Hematopoietic multipotent progenitor cell treated with erythropoietin and hydrocortisone succinate and interleukin-3 and kit ligand, for 6 days (in vitro differentiated cells): Measurements from ENCODE around the gene CFAP251.

Source experiments
- DNase-seq: peaks from one replicate; pipeline ENCODE4 v3.0.0-alpha.2; 2015

Gene CFAP251

DNA sequence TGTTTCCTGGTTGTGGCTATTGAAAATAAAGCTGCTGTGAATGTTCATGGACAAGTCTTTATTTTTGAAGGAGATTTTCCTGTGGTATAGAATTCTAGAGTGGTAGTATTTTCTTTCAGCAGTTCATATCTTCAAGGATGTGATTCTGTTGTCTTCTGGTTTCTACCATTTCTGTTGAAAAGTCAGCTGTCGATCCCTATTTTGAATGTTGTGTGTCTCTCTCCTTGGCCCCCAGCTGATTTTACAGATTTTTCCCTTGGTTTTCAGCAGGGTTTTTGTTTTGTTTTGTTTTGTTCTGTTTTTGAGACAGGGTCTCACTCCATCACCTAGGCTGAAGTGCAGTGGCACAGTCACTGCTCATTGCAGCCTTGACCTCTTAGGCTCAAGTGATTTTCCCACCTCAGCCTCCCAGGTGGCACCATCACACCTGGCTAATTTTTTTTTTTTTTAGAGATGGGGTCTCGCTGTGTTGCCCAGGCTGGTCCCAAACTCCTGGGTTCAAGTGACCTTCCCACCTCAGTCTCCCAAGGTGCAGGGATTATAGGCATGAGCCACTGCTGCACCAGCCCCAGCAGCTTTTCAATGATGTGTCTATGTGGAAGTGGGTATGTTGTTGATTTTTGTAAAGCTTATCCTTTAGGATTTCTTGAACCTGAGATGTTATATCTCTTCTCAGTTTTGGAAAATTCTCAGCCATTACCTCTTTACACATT is 28.1 kb downstream of the CFAP251 start:
- no peak for DNase-seq

DNA sequence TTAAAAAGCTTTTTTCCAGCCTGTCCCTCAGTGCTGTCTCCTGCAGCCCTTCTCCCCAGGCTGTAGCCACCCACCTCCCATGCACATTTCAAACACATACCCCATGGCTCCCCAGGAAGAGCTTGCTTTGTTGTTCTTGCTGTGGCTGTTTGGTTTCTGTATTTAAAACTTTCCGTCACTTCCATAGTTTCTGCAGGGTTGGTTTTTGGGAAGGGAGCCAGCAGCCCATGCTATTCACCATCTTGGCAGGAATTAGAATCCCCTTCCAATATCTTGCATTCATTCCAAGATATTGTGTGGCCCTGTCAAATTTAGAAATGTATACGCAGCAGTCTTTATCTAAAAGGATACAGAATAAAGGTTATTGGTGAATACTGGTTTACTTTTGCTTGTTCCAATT is 29.6 kb downstream of the CFAP251 start:
- DNase-seq: no peak

- DNase-seq: no peak
Measured at GRCh38 chr12:121949648-121950397, 31.4 kb downstream of the CFAP251 start.

DNA sequence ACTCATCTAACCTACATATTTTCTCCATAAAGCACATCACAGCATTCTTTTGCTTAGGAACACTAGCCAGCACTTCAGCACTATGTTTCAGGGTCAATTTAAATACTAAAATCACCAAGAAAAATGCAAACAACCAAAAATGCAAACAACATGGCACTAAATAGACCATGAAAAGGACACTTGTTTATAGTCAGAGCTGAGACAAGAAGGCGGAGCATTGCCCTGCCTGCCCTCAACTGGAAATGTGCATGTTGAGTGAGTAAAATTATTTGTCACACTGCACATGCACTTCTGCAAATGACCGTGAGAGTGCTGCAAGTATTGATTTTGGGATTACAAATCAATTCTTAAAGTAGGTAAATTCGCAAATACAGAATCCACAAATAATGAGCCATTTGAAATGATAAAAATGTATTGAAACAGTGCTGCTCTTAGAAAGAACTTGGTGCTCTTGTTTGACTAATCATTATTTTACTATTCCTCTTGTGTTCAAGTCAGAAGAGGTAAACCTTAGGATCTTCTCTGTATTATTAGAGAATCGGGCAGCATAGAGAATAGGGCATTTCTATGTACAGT is 34.8 kb downstream of the CFAP251 start:
- no peak for DNase-seq

- DNase-seq: no peak
Measured at GRCh38 chr12:121953695-121954094, 35.3 kb downstream of the CFAP251 start.

- peak; percentile 59 for DNase-seq
Measured at GRCh38 chr12:121955258-121956237, 37.2 kb downstream of the CFAP251 start.

GRCh38 chr12:121957861-121958515 is 39.6 kb downstream of the CFAP251 start:
- no peak for DNase-seq

DNA sequence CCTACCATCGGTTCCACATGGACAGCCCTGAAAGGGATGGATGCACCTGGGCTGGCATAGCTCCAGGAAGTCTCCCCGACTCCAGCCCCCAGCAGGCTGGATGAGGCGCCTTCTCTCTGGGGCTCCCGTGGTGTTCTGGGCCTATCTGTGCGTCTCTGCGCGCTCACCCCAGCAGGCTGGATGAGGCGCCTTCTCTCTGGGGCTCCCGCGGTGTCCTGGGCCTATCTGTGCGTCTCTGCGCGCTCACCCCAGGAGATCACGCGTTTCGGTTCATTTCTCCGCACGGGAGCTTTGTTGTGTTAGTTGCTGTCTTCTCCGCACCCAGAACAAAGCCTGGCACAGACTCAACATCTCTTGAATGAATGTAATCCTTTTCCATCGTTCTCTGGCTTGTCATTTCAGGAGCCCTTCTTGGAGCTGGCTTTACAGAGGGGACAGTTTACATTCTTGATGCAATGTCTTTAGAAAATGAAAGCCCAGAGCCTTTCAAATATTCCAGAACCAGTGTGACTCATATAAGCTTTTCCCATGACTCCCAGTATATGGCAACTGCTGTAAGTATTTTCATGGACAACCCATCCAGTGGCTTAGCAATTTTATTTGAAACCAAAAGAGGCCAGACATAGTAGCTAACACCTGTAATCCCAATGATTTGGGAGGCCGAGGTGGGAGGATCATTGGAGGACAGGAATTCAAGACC is 40.3 kb downstream of the CFAP251 start:
- DNase-seq: no peak

- no peak for DNase-seq
Measured at GRCh38 chr12:121960541-121960940, 42.1 kb downstream of the CFAP251 start.

DNA sequence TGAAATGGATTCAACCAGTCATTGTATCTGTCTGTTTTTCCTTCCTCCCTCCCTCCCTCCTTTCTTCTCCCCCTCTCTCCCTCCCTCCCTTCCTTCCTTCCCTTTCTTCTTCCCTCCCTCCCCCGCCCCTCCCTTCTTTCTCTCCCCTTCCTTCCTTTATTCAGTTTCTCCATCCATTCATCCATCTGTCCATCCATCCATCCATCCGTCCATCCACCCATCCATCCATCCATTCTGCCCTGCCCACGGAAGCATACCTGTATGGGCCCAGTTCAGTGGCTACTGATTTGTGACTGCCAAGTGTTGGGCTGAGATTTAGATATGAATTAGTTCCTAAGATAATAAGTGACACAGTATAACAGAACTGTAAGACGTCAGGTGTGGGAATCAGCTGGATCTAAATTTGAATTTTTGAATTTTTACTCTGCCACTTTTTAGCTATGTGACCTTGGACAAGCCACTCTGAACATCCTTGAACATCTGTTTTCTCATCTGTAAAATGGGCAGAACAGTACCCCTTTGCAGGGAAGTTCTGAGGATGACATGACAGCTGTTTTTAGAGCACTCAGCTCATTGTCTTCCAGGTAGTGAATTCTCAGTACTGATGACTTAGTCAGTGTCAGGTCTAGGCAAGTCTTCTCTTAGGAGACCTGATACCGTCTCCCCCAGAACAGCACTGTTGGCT is 42.9 kb downstream of the CFAP251 start:
- DNase-seq: no peak

GRCh38 chr12:121963341-121964018 is 45.1 kb downstream of the CFAP251 start:
- DNase-seq: no peak

DNA sequence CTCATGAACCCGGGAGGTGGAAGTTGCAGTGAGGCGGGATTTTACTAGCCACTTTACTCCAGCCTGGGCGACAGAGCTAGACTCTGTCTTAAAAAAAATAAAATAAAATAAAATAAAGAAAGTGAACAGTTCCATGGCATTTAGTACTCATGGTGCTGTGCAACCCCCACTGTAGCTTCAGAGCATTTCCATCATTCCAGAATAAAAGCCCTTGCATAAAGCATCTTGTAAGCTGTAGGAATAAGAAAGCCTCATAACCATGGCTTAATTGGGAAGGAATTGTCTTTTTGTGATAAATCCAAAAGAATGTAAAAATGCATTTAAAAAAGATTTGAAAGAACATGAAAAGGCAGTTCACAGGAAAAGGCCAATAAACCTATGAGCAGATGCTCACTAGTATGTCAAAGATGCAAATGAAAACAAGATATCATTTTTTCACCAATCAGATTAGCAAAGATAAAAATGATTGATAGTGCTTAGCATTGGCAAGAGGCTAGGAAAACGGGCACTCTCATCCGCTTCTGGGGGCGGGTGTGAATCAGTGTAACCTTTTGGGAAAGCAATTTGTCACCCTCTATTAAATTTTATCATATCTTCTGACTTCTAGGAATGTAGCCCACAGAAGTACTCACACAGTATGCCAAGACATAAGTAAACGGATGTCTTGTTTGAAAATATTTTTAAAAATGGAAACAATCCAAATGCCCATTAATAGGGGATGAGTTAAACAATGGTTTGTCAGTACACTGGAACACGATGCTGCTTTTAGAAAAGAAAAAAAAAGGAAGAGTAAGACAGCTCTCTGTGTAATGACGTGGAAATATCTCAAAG is 46.6 kb downstream of the CFAP251 start:
- DNase-seq: peak; percentile 9

- no peak for DNase-seq
Measured at GRCh38 chr12:121966959-121967358, 48.6 kb downstream of the CFAP251 start.

DNA sequence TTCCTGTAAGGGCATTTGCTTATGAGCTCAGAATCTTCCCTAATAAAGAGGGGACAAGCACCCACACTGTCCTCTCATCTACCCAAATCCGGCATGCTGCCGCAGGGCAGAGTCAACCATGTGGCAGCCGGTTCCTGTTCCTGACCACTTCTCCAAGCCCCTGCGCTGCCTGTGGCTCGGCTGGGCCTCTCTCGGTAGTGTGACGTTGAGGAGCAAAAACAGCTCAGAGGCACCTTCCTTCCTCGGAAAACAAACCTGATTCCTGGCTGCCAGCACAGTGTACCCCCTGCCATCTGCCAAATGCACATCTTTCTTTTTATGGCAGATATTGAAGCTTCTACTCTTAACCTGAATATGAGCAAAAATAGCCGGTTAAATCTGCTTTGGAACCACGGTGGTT is 50.5 kb downstream of the CFAP251 start:
- peak; percentile 48 for DNase-seq

DNA sequence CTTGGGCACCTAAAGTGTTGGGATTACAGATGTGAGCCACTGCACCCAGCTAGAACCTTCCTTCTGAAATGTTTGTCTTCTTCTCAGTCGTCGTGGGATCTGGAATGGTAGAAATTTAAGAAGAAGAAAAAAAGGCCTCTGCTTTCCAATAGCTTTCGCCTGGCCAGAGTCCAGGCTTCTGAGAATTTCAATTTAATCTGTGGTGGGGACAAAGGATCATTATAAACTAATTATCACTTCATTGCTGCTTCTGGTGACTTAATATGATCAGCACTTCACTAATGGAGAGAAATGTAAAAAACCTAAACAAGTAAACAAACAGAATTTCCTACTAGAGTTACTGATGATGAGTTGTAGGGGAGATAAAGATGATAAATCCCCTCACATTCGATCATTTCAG is 51.3 kb downstream of the CFAP251 start:
- no peak for DNase-seq

DNA sequence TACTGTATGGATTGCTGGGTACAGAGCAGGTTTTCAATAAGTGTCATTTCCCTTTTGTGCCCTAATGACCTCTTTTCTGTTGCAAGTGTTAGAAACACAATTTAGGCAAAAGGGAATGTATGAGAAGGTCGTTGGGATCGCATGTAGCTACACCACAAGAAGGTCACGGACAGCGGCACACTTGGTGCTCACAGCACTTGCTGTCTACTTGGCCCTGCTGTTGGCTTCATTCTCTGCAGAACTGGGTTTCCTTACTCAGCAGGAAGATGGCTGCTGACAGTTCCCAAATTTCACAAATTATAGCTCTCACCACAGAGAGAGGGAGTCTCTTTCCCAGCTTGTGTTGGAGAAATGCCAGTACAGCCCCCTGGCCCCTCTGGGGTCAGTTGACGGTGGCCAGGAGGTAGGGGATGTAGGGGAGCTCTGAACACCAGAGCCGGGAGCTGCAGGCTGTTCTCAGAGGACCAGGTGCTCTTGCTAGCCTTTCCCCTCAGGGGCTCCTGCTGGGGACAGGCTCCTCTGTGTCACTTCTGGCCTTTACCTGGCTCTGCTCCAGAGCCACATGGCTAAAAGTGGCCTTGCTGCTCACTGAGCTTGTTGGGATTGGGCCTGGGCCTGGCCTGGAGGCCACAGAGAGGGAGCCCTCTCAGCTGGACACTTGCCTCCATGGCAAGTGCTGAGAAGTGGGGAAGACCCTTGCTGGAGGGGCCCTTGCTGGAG is 52.3 kb downstream of the CFAP251 start:
- DNase-seq: no peak

GRCh38 chr12:121974026-121974985 is 55.9 kb downstream of the CFAP251 start:
- no peak for DNase-seq

DNA sequence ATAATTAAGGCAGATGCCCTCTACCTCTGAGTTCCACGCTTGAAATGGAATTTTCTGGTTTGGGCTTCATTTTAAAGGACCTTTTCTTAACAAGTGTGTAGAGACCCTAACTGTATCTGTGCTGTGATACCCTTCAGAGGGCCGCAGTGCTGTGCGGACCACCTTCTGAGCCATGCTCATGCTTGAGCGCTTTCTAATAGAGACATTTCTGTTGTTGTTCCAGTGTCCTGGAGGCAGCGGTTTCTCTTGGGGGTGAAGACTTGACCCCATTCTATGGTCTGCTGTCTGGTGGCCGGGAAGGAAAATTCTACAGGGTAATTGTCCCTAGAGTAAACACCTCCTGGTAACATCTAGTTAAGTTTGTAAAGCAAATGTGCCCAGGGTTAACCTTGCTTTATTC is 56.6 kb downstream of the CFAP251 start:
- DNase-seq: no peak
